Measurements from ENCODE around the gene FGGY. TPM values are rescaled to one million over a fixed set of nuclear protein-coding genes. Genes with fewer than 3 reads are reported as not detected.
"Not testable (repeated sequence)": the region's sequence is repeated elsewhere in the genome, so short reads cannot be mapped to it uniquely, and the experiment has no call there.

The FGGY gene
- total RNA-seq, 1 donor, result 24.6 TPM

- no peaks in the 10 kb centered on the region for H3K27me3 ChIP-seq (ENCODE audit: insufficient read depth, low read length)
- H3K4me2 ChIP-seq (ENCODE audit: insufficient read depth, low read length), result no peak overlapping the region
- no peaks in the 10 kb centered on the region for H3K9me3 ChIP-seq (ENCODE audit: low read depth, low read length)
- no peaks in the 10 kb centered on the region for H3K79me2 ChIP-seq (ENCODE audit: insufficient read depth, low read length)
- H3K4me1 ChIP-seq (ENCODE audit: insufficient read depth, low read length), result peaks cover 45% of the 10 kb centered on the region
- H3K27ac ChIP-seq (ENCODE audit: low read depth, low read length), result no peak overlapping the region
- no peak for TF ChIP-seq CTCF (IDR thresholded peaks at IDR 0.05; ENCODE audit: extremely low read depth, low read depth, low read length)
- no peaks in the 10 kb centered on the region for H4K20me1 ChIP-seq (ENCODE audit: insufficient read depth, low read length)
- peak; percentile 38 for DNase-seq (ENCODE audit: insufficient read length, low spot score, missing footprints)
- H2AFZ ChIP-seq (ENCODE audit: low read length), result peak overlapping the region; percentile 69
- H3K36me3 ChIP-seq (ENCODE audit: insufficient read depth, low read length), result no peaks in the 10 kb centered on the region
- H3K4me3 ChIP-seq (ENCODE audit: insufficient read depth, low read length), result no peak overlapping the region
These were observed 436.7 kb downstream of the FGGY start for GRCh38 chr1:59733443-59734141.

GRCh38 chr1:59735927-59736326, 439.0 kb downstream of the FGGY start:
- not testable (repeated sequence) for H3K27me3 ChIP-seq (ENCODE audit: insufficient read depth, low read length); DNase-seq (ENCODE audit: insufficient read length, low spot score, missing footprints); H3K4me3 ChIP-seq (ENCODE audit: insufficient read depth, low read length); H3K4me2 ChIP-seq (ENCODE audit: insufficient read depth, low read length); H3K36me3 ChIP-seq (ENCODE audit: insufficient read depth, low read length); H3K79me2 ChIP-seq (ENCODE audit: insufficient read depth, low read length); H3K9me3 ChIP-seq (ENCODE audit: low read depth, low read length); H2AFZ ChIP-seq (ENCODE audit: low read length); H4K20me1 ChIP-seq (ENCODE audit: insufficient read depth, low read length); H3K27ac ChIP-seq (ENCODE audit: low read depth, low read length)
- peaks cover 37% of the 10 kb centered on the region for H3K4me1 ChIP-seq (ENCODE audit: insufficient read depth, low read length)

- H3K79me2 ChIP-seq (ENCODE audit: insufficient read depth, low read length), result no peaks in the 10 kb centered on the region
- peaks cover 29% of the 10 kb centered on the region for H3K4me1 ChIP-seq (ENCODE audit: insufficient read depth, low read length)
- H2AFZ ChIP-seq (ENCODE audit: low read length), result no peak overlapping the region
- H3K27ac ChIP-seq (ENCODE audit: low read depth, low read length), result no peak overlapping the region
- no peak for DNase-seq (ENCODE audit: insufficient read length, low spot score, missing footprints)
- no peaks in the 10 kb centered on the region for H3K36me3 ChIP-seq (ENCODE audit: insufficient read depth, low read length)
- no peaks in the 10 kb centered on the region for H3K27me3 ChIP-seq (ENCODE audit: insufficient read depth, low read length)
- H3K4me3 ChIP-seq (ENCODE audit: insufficient read depth, low read length), result no peak overlapping the region
- TF ChIP-seq CTCF (IDR thresholded peaks at IDR 0.05; ENCODE audit: extremely low read depth, low read depth, low read length), result no peak
- no peaks in the 10 kb centered on the region for H4K20me1 ChIP-seq (ENCODE audit: insufficient read depth, low read length)
- H3K9me3 ChIP-seq (ENCODE audit: low read depth, low read length), result no peaks in the 10 kb centered on the region
- H3K4me2 ChIP-seq (ENCODE audit: insufficient read depth, low read length), result no peak overlapping the region
These were observed 439.9 kb downstream of the FGGY start for GRCh38 chr1:59736744-59737143.

GRCh38 chr1:59737638-59738037, 440.7 kb downstream of the FGGY start:
- Histone ChIP-seq H3K9me3 (ENCODE audit: low read depth, low read length) (no peaks in the 10 kb centered on the region), H3K4me2 (ENCODE audit: insufficient read depth, low read length) (peak overlapping the region; percentile 35), H3K79me2 (ENCODE audit: insufficient read depth, low read length) (no peaks in the 10 kb centered on the region), H2AFZ (ENCODE audit: low read length) (no peak overlapping the region), H3K36me3 (ENCODE audit: insufficient read depth, low read length) (no peaks in the 10 kb centered on the region), H4K20me1 (ENCODE audit: insufficient read depth, low read length) (no peaks in the 10 kb centered on the region), H3K4me1 (ENCODE audit: insufficient read depth, low read length) (peaks cover 22% of the 10 kb centered on the region), H3K4me3 (ENCODE audit: insufficient read depth, low read length) (no peak overlapping the region), H3K27ac (ENCODE audit: low read depth, low read length) (peak overlapping the region; percentile 33), H3K27me3 (ENCODE audit: insufficient read depth, low read length) (no peaks in the 10 kb centered on the region)
- no peak for DNase-seq (ENCODE audit: insufficient read length, low spot score, missing footprints)
- no peak for TF ChIP-seq CTCF (IDR thresholded peaks at IDR 0.05; ENCODE audit: extremely low read depth, low read depth, low read length)

Measured in osteoblast (primary cell).